AG04449 (cell line): ENCODE measurements around the gene ENPP3.

ENCODE experiments used
- CTCF ChIA-PET: fragments of 350-600 bp; formaldehyde crosslinking; extraction: SDS; loops from one replicate; lab custom pipeline; 2021; ENCODE audit warnings: antibody characterized with exemption; lab: Yijun Ruan, JAX
- POLR2A ChIA-PET: fragments of 400-600, 350-600 bp; formaldehyde crosslinking; extraction: SDS; loops from one replicate; lab custom pipeline; 2020; ENCODE audit warnings: antibody characterized with exemption, inconsistent platforms; lab: Yijun Ruan, JAX
- DNase-seq: peaks from one replicate; pipeline ENCODE4 v3.0.0-alpha.2; 2010; ENCODE audit warnings: low read depth, low spot score
- H3K4me3 ChIP-seq: 2 replicates; pipeline ENCODE4 v1.5.1; 2011; ENCODE audit warnings: low read depth, mild to moderate bottlenecking, control low read depth, low read length
- TF ChIP-seq, protein P1 (sequence below): IDR thresholded peaks from one replicate; pipeline ENCODE4 v1.5.1; 2011; ENCODE audit warnings: mild to moderate bottlenecking, moderate library complexity, low read length, control low read depth, inconsistent platforms; ENCODE audit not compliant: insufficient read depth; ENCODE audit errors: missing control alignments

The ENPP3 gene

DNA sequence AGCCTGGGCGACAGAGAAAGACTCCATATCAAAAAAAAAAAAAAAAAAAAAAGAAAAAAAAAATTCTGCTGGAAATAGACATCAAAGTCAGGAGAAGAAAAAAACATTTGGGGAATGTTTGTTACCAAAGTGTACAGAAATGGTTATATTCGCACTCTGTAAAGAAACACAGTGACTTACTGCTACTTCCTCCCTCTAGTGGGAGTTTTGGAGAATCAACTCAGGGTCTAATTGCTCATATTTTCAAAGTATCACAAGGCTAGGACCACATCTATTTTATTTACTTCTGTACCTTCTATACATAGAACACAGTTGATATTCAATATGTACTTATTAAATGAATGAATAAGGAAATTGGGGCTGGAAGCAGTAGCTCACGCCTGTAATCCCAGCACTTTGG, 39.7 kb upstream of the ENPP3 start:
- DNase-seq = no peak
- TF ChIP-seq, protein P1, sequence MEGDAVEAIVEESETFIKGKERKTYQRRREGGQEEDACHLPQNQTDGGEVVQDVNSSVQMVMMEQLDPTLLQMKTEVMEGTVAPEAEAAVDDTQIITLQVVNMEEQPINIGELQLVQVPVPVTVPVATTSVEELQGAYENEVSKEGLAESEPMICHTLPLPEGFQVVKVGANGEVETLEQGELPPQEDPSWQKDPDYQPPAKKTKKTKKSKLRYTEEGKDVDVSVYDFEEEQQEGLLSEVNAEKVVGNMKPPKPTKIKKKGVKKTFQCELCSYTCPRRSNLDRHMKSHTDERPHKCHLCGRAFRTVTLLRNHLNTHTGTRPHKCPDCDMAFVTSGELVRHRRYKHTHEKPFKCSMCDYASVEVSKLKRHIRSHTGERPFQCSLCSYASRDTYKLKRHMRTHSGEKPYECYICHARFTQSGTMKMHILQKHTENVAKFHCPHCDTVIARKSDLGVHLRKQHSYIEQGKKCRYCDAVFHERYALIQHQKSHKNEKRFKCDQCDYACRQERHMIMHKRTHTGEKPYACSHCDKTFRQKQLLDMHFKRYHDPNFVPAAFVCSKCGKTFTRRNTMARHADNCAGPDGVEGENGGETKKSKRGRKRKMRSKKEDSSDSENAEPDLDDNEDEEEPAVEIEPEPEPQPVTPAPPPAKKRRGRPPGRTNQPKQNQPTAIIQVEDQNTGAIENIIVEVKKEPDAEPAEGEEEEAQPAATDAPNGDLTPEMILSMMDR = no peak
- no peak overlapping the region for H3K4me3 ChIP-seq
- ChIA-PET CTCF (interaction anchor here (0.7 to 2.5 kb wide), 6 partner anchors 10 to 414 kb away, joined by 3 to 9 read pairs (median 4); partner anchors contain the start of gene MED23), POLR2A (interaction anchor here (0.6 kb wide), 1 partner anchor 11 kb away, joined by 3 read pairs; no protein-coding TSS in a partner anchor)

DNA sequence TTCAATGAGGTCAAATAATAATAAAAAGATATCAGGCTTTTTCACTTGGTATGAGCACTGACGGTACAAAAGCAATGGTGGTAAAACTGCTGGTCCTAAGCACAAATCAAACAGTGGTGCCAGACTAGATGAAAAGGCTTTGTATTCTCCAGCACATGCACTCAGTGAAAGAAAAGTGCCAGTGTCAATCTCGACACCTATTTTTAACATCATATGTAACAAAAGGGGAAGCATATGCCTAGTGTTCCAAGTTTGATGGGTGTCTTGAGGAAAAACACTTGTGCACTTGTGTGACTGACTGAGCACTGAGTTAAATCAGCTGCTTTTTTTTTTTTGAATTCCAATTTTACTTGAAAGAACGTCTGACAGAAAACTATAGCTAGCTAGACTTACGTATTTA, 36.4 kb upstream of the ENPP3 start:
- H3K4me3 ChIP-seq = no peak overlapping the region
- ChIA-PET POLR2A (no interaction called here), CTCF (interaction anchor here (7.9 kb wide), 1 partner anchor 28 kb away, joined by 59 read pairs; the partner anchor contains the start of gene MED23)
- TF ChIP-seq, protein P1 = no peak
- no peak for DNase-seq

DNA sequence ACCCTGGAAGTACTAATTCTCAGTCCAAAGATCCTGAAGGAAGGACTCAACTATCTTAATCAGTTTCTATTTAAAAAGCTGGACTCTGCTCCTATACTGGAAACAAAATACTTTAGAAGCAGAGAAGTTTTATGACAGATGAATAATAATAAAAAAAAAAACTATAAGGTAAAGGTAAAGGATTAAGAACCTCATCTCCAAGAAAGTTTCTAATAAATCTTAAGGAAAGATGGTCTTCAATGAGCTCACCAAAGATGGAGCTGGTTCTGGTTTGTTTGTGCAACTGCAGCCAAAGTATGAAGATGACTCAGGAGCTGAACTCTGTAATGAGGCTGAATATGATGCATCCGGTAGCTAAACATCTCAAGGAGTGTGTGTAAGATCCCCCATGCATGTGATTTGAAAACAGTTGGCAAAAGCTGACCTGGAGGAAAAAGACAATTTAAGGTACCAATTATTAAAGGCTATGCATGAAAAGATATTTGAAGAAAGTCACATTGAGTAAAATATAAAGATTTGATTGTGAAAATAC, 34.3 kb upstream of the ENPP3 start:
- ChIA-PET POLR2A (no interaction called here), CTCF (interaction anchor here (0.9 to 7.9 kb wide), 3 partner anchors 20 to 26 kb away, joined by 4 to 59 read pairs (median 5); partner anchors contain the start of gene MED23)
- peak; percentile 83 for DNase-seq
- H3K4me3 ChIP-seq = no peak overlapping the region
- TF ChIP-seq, protein P1 = no peak

GRCh38 chr6:131613296-131613925, 23.7 kb upstream of the ENPP3 start:
- ChIA-PET POLR2A (no interaction called here), CTCF (interaction anchor here (1.0 to 5.1 kb wide), 2 partner anchors 9 to 14 kb away, joined by 3 to 52 read pairs; partner anchors contain the start of gene MED23)
- TF ChIP-seq, protein P1 = no peak
- DNase-seq = no peak
- no peak overlapping the region for H3K4me3 ChIP-seq

DNA sequence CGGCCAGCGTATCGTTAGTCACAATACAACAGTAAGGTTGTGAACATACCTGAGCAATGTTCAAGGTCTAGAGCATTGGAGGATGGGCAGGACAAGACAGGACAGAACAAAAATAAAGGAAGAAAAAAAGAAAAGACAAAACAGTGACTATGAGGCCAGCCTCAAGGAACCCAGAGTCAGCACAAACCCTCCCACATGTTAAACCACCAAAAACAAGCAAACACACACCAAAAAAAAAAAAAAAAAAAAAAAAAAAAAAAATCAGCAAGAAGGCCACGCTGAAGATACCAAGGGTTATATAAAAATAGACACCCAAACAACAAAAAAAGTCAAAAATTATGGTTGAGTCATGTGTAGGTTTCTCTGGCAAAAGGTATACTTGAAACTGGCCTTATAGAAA, 21.8 kb upstream of the ENPP3 start:
- no peak overlapping the region for H3K4me3 ChIP-seq
- DNase-seq = no peak
- ChIA-PET CTCF (no interaction called here), POLR2A (no interaction called here)
- TF ChIP-seq, protein P1 = no peak
